ENCODE results near the gene ACTRT2.

Gene ACTRT2

GRCh38 chr1:2984399-2985061, 36.7 kb upstream of the ACTRT2 start:
- Histone ChIP-seq H3K27ac (ENCODE audit: low read length) (no peak overlapping the region), H3K9ac (ENCODE audit: low read depth, low read length) (no peak overlapping the region), H3K9me3 (ENCODE audit: insufficient read depth, low read length, severe bottlenecking) (no peaks in the 10 kb centered on the region), H3K36me3 (ENCODE audit: insufficient read depth, low read length) (no peaks in the 10 kb centered on the region), H2AFZ (ENCODE audit: low read depth, low read length) (no peak overlapping the region), H3K4me1 (ENCODE audit: insufficient read depth, low read length) (no peaks in the 10 kb centered on the region), H3K4me2 (ENCODE audit: insufficient read depth, low read length) (no peak overlapping the region), H3K79me2 (ENCODE audit: insufficient read depth, low read length) (no peaks in the 10 kb centered on the region), H3K27me3 (ENCODE audit: insufficient read depth, low read length, poor library complexity) (no peaks in the 10 kb centered on the region), H4K20me1 (ENCODE audit: insufficient read depth, low read length) (no peaks in the 10 kb centered on the region), H3K4me3 (ENCODE audit: low read depth in 1 of 2, low read length in 2 of 2) (no peak overlapping the region)
- DNase-seq (no peak), ATAC-seq (ENCODE audit: insufficient read depth, low read depth) (no peak)
- TF ChIP-seq EZH2 (IDR thresholded peaks at IDR 0.05; ENCODE audit: borderline replicate concordance, low read depth, low read length, severe bottlenecking) (no peak), CTCF (IDR thresholded peaks at IDR 0.05; ENCODE audit: borderline replicate concordance, extremely low read depth, low read length, poor library complexity, severe bottlenecking) (no peak)

GRCh38 chr1:2985067-2985561, 36.2 kb upstream of the ACTRT2 start:
- H3K27me3 ChIP-seq (ENCODE audit: insufficient read depth, low read length, poor library complexity): no peaks in the 10 kb centered on the region
- no peaks in the 10 kb centered on the region for H4K20me1 ChIP-seq (ENCODE audit: insufficient read depth, low read length)
- no peak overlapping the region for H2AFZ ChIP-seq (ENCODE audit: low read depth, low read length)
- H3K79me2 ChIP-seq (ENCODE audit: insufficient read depth, low read length): no peaks in the 10 kb centered on the region
- DNase-seq (no peak), ATAC-seq (ENCODE audit: insufficient read depth, low read depth) (no peak)
- no peaks in the 10 kb centered on the region for H3K9me3 ChIP-seq (ENCODE audit: insufficient read depth, low read length, severe bottlenecking)
- H3K27ac ChIP-seq (ENCODE audit: low read length): no peak overlapping the region
- no peaks in the 10 kb centered on the region for H3K36me3 ChIP-seq (ENCODE audit: insufficient read depth, low read length)
- no peak overlapping the region for H3K9ac ChIP-seq (ENCODE audit: low read depth, low read length)
- no peaks in the 10 kb centered on the region for H3K4me1 ChIP-seq (ENCODE audit: insufficient read depth, low read length)
- no peak overlapping the region for H3K4me2 ChIP-seq (ENCODE audit: insufficient read depth, low read length)
- no peak for TF ChIP-seq CTCF (IDR thresholded peaks at IDR 0.05; ENCODE audit: borderline replicate concordance, extremely low read depth, low read length, poor library complexity, severe bottlenecking)
- TF ChIP-seq EZH2 (IDR thresholded peaks at IDR 0.05; ENCODE audit: borderline replicate concordance, low read depth, low read length, severe bottlenecking): no peak
- no peak overlapping the region for H3K4me3 ChIP-seq (ENCODE audit: low read depth in 1 of 2, low read length in 2 of 2)

GRCh38 chr1:2985694-2986548, 35.3 kb upstream of the ACTRT2 start:
- TF ChIP-seq CTCF (IDR thresholded peaks at IDR 0.05; ENCODE audit: borderline replicate concordance, extremely low read depth, low read length, poor library complexity, severe bottlenecking) (no peak), EZH2 (IDR thresholded peaks at IDR 0.05; ENCODE audit: borderline replicate concordance, low read depth, low read length, severe bottlenecking) (no peak)
- H2AFZ ChIP-seq (ENCODE audit: low read depth, low read length): no peak overlapping the region
- H4K20me1 ChIP-seq (ENCODE audit: insufficient read depth, low read length): no peaks in the 10 kb centered on the region
- ATAC-seq (ENCODE audit: insufficient read depth, low read depth) (no peak), DNase-seq (no peak)
- H3K79me2 ChIP-seq (ENCODE audit: insufficient read depth, low read length): no peaks in the 10 kb centered on the region
- H3K4me1 ChIP-seq (ENCODE audit: insufficient read depth, low read length): no peaks in the 10 kb centered on the region
- H3K9ac ChIP-seq (ENCODE audit: low read depth, low read length): no peak overlapping the region
- no peaks in the 10 kb centered on the region for H3K36me3 ChIP-seq (ENCODE audit: insufficient read depth, low read length)
- H3K27ac ChIP-seq (ENCODE audit: low read length): no peak overlapping the region
- no peak overlapping the region for H3K4me3 ChIP-seq (ENCODE audit: low read depth in 1 of 2, low read length in 2 of 2)
- H3K27me3 ChIP-seq (ENCODE audit: insufficient read depth, low read length, poor library complexity): no peaks in the 10 kb centered on the region
- H3K9me3 ChIP-seq (ENCODE audit: insufficient read depth, low read length, severe bottlenecking): no peaks in the 10 kb centered on the region
- H3K4me2 ChIP-seq (ENCODE audit: insufficient read depth, low read length): no peak overlapping the region
